RWPE1 (cell line): ENCODE measurements around the gene BTN2A1.

ENCODE experiments used
- CTCF ChIA-PET: fragments of 350-600 bp; sonication (Branson Sonifier 250); formaldehyde crosslinking; extraction: SDS; loops from one replicate; lab custom pipeline; 2021; lab: Yijun Ruan, JAX
- POLR2A ChIA-PET: fragments of 400-600 bp; formaldehyde crosslinking; extraction: SDS; loops from one replicate; lab custom pipeline; 2020; ENCODE audit warnings: antibody characterized with exemption; ENCODE audit not compliant: low non-redundant PET; lab: Yijun Ruan, JAX
- DNase-seq: peaks from one replicate; pipeline ENCODE4 v3.0.0; 2012; ENCODE audit warnings: low spot score
- H3K27ac ChIP-seq: fragments of 450-650 bp; 2 replicates; pipeline ENCODE4 v1.5.1; 2017
- TF ChIP-seq, protein P1 (sequence below): fragments of 450-650 bp; conservative IDR thresholded peaks from 2 replicates; pipeline ENCODE4 v1.5.1; 2017; ENCODE audit warnings: low read depth, mild to moderate bottlenecking

BTN2A1 gene

DNA sequence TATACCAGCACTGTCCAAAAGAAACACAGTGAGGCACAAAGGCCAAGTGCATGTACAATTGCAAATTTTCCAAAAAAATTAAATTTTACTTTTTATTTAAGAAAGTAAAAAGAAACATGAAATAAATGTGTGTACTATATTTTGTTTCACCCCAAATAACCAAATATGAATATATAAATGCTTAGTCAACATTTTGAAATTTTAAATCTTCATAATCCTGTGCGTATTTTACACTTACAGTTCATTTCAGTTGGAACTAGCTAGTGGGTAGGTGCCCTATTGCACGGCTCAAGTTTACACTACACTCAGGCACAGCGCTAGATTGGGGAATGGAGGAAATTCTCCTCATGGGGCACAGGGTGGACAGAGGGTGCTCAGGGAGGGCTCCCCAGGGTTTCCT lies 35.4 kb upstream of the BTN2A1 start:
- POLR2A ChIA-PET: no interaction called here
- DNase-seq: no peak
- H3K27ac ChIP-seq: no peak overlapping the region
- TF ChIP-seq, protein P1, sequence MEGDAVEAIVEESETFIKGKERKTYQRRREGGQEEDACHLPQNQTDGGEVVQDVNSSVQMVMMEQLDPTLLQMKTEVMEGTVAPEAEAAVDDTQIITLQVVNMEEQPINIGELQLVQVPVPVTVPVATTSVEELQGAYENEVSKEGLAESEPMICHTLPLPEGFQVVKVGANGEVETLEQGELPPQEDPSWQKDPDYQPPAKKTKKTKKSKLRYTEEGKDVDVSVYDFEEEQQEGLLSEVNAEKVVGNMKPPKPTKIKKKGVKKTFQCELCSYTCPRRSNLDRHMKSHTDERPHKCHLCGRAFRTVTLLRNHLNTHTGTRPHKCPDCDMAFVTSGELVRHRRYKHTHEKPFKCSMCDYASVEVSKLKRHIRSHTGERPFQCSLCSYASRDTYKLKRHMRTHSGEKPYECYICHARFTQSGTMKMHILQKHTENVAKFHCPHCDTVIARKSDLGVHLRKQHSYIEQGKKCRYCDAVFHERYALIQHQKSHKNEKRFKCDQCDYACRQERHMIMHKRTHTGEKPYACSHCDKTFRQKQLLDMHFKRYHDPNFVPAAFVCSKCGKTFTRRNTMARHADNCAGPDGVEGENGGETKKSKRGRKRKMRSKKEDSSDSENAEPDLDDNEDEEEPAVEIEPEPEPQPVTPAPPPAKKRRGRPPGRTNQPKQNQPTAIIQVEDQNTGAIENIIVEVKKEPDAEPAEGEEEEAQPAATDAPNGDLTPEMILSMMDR: no peak
- CTCF ChIA-PET: no interaction called here

DNA sequence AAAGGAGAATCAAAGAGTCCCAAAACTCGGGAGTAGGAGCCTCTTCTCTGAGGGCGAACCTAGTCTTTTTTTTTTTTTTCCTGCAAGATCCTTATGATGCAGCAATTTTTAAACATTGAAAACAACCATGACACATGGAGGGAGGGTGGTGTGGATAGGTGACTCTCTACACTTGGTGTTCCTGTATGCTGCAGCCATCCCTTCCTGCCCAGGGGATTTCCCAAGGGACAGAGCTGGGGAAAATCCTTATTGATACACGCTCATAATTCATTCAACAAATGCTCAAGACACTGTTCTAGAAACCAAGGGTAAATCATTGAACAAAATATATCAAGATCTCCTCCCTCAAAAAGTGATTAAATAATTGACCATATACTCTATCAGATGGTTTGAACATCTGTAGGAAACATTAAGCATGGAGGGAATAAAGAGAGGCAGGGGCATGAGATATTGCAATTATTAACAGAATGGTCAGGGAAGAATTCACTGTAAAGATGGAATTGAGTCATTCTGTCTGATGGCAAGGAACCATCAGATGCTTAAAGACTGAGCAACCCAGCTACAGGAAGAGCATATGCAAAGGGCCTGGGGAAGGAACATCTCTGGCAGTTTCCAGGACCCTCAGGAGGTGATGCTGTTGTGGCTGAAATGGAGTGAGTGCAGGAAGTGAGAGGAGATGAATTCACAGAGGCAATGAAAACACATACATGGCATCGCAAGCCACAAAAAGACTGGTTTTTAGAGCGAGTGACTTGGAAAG lies 30.9 kb upstream of the BTN2A1 start:
- ChIA-PET POLR2A (no interaction called here), CTCF (interaction anchor here (1.2 kb wide), 1 partner anchor 27 kb away, joined by 4 read pairs; no protein-coding TSS in a partner anchor)
- no peak for DNase-seq
- TF ChIP-seq, protein P1: no peak
- no peak overlapping the region for H3K27ac ChIP-seq

DNA sequence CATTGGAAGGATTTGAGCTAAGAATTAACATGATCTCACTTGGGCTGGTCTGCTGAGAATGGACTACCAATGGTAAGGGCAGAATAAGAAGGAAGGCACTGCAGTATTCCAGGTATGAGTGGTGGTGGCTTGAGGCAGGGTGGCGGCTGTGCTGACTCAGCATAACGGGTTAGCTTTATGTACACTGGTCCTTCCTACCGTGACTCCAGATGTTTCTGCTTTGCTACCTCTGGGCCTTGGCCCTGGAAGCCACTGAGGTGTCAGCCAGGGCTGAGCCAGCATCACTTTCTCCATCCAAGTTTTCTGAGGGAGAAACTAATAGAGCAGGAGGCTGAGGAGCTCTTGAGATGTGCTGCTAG lies 30.3 kb upstream of the BTN2A1 start:
- CTCF ChIA-PET: interaction anchor here (0.6 to 1.2 kb wide), 2 partner anchors 26 to 1799 kb away, joined by 3 to 4 read pairs; no protein-coding TSS in a partner anchor

DNA sequence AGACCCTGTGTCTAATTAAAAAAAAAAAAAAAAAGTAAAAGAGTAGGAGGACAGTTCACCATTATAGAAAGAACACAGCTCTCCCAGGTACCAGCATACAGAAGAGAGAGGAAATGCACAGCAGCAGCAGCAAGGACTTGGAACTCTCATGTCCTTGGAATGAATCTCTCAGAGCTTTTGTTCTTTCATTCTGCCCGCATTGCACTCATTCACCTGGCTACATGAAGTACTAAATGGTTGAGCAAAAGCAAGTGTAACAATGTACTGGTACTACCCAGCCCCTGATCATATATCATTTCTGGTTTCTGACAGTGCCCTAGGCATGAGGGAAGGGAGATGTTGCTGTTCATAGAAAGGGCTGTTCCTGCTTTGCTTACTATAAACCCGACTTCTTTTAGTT lies 29.5 kb upstream of the BTN2A1 start:
- no peak for DNase-seq
- ChIA-PET POLR2A (no interaction called here), CTCF (interaction anchor here (0.6 kb wide), 2 partner anchors 38 to 1799 kb away, joined by 3 read pairs; no protein-coding TSS in a partner anchor)
- no peak overlapping the region for H3K27ac ChIP-seq
- TF ChIP-seq, protein P1: no peak

More for the DNA sequence above, 30.3 kb upstream of the BTN2A1 start:
- no peak overlapping the region for H3K27ac ChIP-seq
- TF ChIP-seq, protein P1: no peak
- no peak for DNase-seq
- POLR2A ChIA-PET: no interaction called here

DNA sequence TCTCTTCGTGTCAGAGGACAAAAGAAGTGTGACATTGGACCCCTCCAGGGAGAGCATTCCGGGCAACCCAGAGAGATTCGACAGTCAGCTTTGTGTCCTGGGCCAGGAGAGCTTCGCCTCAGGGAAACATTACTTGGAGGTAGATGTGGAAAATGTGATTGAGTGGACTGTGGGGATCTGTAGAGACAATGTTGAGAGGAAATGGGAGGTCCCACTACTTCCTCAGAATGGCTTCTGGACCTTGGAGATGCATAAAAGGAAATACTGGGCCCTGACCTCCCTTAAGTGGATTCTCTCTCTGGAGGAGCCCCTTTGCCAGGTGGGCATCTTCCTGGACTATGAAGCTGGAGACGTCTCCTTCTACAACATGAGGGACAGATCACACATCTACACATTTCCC lies 27.0 kb upstream of the BTN2A1 start:
- ChIA-PET POLR2A (no interaction called here), CTCF (interaction anchor here (0.7 kb wide), 2 partner anchors 18 to 50 kb away, joined by 3 to 7 read pairs; no protein-coding TSS in a partner anchor)
- H3K27ac ChIP-seq: no peak overlapping the region
- DNase-seq: no peak
- TF ChIP-seq, protein P1: no peak

DNA sequence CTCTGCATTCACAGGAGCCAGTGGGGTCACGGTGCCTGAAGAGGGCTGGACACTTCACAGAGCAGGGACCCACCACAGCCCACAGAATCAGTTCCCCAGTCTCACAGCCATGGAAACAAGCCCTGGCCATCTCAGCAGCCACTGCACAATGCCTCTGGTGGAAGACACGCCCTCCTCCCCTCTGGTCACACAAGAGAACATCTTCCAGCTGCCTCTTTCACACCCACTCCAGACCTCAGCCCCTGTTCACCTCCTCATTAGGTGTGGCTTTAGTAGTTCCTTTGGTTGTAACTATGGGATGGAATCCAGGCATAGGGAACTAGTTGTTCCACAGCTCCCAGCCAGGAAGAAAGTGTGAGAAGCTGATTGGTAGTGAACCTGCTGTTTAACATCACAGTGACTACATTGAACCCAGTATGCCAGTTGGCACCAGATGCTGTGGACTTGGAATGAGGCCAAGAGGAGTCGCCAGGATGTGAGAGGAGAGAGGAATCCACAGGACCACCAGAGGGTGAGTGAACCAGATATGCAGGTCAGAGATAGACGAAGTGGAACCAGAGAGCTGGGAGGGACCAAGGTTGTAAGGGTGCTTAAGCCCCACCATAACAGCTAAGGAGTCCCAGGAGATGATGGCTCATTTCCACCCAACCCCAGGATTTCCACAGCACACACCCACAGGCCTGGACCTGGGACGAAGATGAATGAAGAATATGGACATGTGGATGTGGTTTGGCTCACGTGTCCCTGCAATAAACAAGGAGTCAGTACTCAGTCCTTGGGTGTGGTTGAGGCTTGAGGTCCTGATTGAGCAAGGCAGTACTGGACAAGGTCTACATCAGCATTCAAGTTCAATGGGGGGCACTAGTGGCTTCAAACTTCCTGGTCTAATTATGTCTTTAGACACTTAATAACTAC lies 26.2 kb upstream of the BTN2A1 start:
- POLR2A ChIA-PET: interaction anchor here (0.6 kb wide), 1 partner anchor 149 kb away, joined by 3 read pairs; no protein-coding TSS in a partner anchor

More for the DNA sequence above, 26.2 kb upstream of the BTN2A1 start:
- DNase-seq: no peak
- H3K27ac ChIP-seq: no peak overlapping the region
- CTCF ChIA-PET: interaction anchor here (0.7 kb wide), 2 partner anchors 19 to 46 kb away, joined by 3 read pairs; no protein-coding TSS in a partner anchor
- TF ChIP-seq, protein P1: no peak
